SK-N-SH (cell line): Measurements from ENCODE around the gene TTC7B. TPM values are rescaled to one million over a fixed set of nuclear protein-coding genes. Genes with fewer than 3 reads are reported as not detected.

Experiments used
- CTCF ChIA-PET: fragments of 300-600, 350-600 bp; formaldehyde crosslinking; extraction: SDS; loops from one replicate; lab custom pipeline; 2021; lab: Yijun Ruan, JAX
- POLR2A ChIA-PET: fragments of 350-600 bp; sonication (Branson Sonifier 250); formaldehyde crosslinking; extraction: SDS; loops from one replicate; lab custom pipeline; 2020; ENCODE audit warnings: antibody characterized with exemption, inconsistent platforms; lab: Yijun Ruan, JAX
- DNase-seq: peaks from one replicate; pipeline ENCODE4 v3.0.0; 2012
- H2AFZ ChIP-seq: fragments of 200-600 bp; sonication (generic); 2 replicates; pipeline ENCODE4 v1.8.1; 2016; ENCODE audit warnings: antibody characterized with exemption, mild to moderate bottlenecking, low read depth
- H3F3A ChIP-seq: fragments of 200-600 bp; sonication (generic); replicated peaks from 2 replicates; pipeline ENCODE3; 2016; ENCODE audit warnings: antibody characterized with exemption, mild to moderate bottlenecking; ENCODE audit not compliant: insufficient read depth
- H3K27ac ChIP-seq, 2 experiments: fragments of 200-500 bp in 1 of 2; fragments of 200-600 bp in 1 of 2; sonication (Bioruptor generic) in 1 of 2; sonication (generic), shearing (Covaris generic) in 1 of 2; 2 replicates each; pipeline versions ENCODE4 v1.5.1 to v1.6.1; 2014 to 2016; ENCODE audit warnings: low read depth in 2 of 2, inconsistent platforms in 1 of 2, low read length in 1 of 2, mild to moderate bottlenecking in 1 of 2, mixed read lengths in 1 of 2
- H3K27me3 ChIP-seq: fragments of 200-600 bp; sonication (generic), shearing (Covaris generic); 2 replicates; pipeline ENCODE4 v1.6.1; 2016; ENCODE audit warnings: mixed run types; ENCODE audit not compliant: insufficient read depth
- H3K36me3 ChIP-seq, 2 experiments: fragments of 200-500 bp in 1 of 2; fragments of 200-600 bp in 1 of 2; sonication (Bioruptor generic) in 1 of 2; sonication (generic) in 1 of 2; replicated peaks in 1 of 2; 2 replicates each; pipeline versions ENCODE3 to v1.5.1; 2014 to 2016; ENCODE audit warnings: low read length in 1 of 2, mild to moderate bottlenecking in 1 of 2; ENCODE audit not compliant: insufficient read depth in 2 of 2, control insufficient read depth in 1 of 2
- H3K4me1 ChIP-seq, 2 experiments: fragments of 200-500 bp in 1 of 2; fragments of 200-600 bp in 1 of 2; sonication (Bioruptor generic) in 1 of 2; sonication (generic), shearing (Covaris generic) in 1 of 2; 2 replicates each; pipeline versions ENCODE4 v1.5.1 to v1.6.1; 2014 to 2016; ENCODE audit warnings: low read depth in 1 of 2, low read length in 1 of 2, mixed run types in 1 of 2; ENCODE audit not compliant: insufficient read depth in 2 of 2, control insufficient read depth in 1 of 2
- H3K4me2 ChIP-seq: fragments of 200-600 bp; sonication (generic), shearing (Covaris generic); 2 replicates; pipeline ENCODE4 v1.6.1; 2017; ENCODE audit warnings: mixed run types
- H3K4me3 ChIP-seq, 2 experiments: fragments of 200-500 bp in 1 of 2; fragments of 200-600 bp in 1 of 2; sonication (Bioruptor generic) in 1 of 2; sonication (generic), shearing (Covaris generic) in 1 of 2; 2 replicates each; pipeline versions ENCODE4 v1.5.1 to v1.8.1; 2014 to 2016; ENCODE audit warnings: low read depth in 2 of 2, inconsistent platforms in 1 of 2, low read length in 1 of 2, mild to moderate bottlenecking in 1 of 2, mixed read lengths in 1 of 2, moderate library complexity in 1 of 2
- H3K79me2 ChIP-seq: fragments of 200-600 bp; sonication (generic); 2 replicates; pipeline ENCODE4 v1.8.1; 2017; ENCODE audit warnings: mild to moderate bottlenecking; ENCODE audit not compliant: insufficient read depth
- H3K9ac ChIP-seq: fragments of 200-600 bp; sonication (generic); 2 replicates; pipeline ENCODE4 v1.6.1; 2017; ENCODE audit warnings: mixed run types
- H3K9me2 ChIP-seq: fragments of 200-600 bp; sonication (generic); 2 replicates; pipeline ENCODE4 v1.6.1; 2017; ENCODE audit warnings: mixed run types
- H3K9me3 ChIP-seq: fragments of 200-600 bp; sonication (generic); 2 replicates; pipeline ENCODE4 v1.6.1; 2017; ENCODE audit warnings: mixed run types, mild to moderate bottlenecking, moderate library complexity
- H4K20me1 ChIP-seq: fragments of 200-600 bp; sonication (generic); 2 replicates; pipeline ENCODE4 v1.6.1; 2017; ENCODE audit warnings: mild to moderate bottlenecking, mixed run types; ENCODE audit not compliant: insufficient read depth
- ELF1 ChIP-seq: IDR thresholded peaks from 2 replicates; pipeline ENCODE4 v1.4.0; 2012
- EZH2phosphoT487 ChIP-seq: fragments of 200-600 bp; sonication (generic); IDR thresholded peaks from 2 replicates; pipeline ENCODE4 v1.6.1; 2017; ENCODE audit warnings: low read depth, mixed run types, mild to moderate bottlenecking, antibody characterized with exemption, moderate library complexity, borderline replicate concordance
- FOSL2 ChIP-seq: IDR thresholded peaks from 2 replicates; pipeline ENCODE4 v1.4.0; 2012; ENCODE audit warnings: low read depth, mild to moderate bottlenecking, moderate library complexity, borderline replicate concordance
- FOXM1 ChIP-seq: IDR thresholded peaks from 2 replicates; pipeline ENCODE4 v1.4.0; 2012; ENCODE audit warnings: low read depth, mild to moderate bottlenecking
- GABPA ChIP-seq: IDR thresholded peaks from 2 replicates; pipeline ENCODE4 v1.4.0; 2012; ENCODE audit warnings: low read depth, mild to moderate bottlenecking
- NFIC ChIP-seq: IDR thresholded peaks from 2 replicates; pipeline ENCODE4 v1.4.0; 2012; ENCODE audit warnings: borderline replicate concordance
- PBX3 ChIP-seq: IDR thresholded peaks from 2 replicates; pipeline ENCODE4; 2012
- RAD21 ChIP-seq: IDR thresholded peaks from 2 replicates; pipeline ENCODE4 v1.6.1; 2012; ENCODE audit warnings: mild to moderate bottlenecking, low read length
- REST ChIP-seq: IDR thresholded peaks from 2 replicates; pipeline ENCODE4 v1.6.1; 2012; ENCODE audit warnings: mild to moderate bottlenecking, low read depth, low read length, moderate library complexity
- RFX5 ChIP-seq: IDR thresholded peaks from 2 replicates; pipeline ENCODE4 v1.6.1; 2012; ENCODE audit warnings: mild to moderate bottlenecking, improper control_type of control experiment, low read length
- RXRA ChIP-seq: IDR thresholded peaks from 2 replicates; pipeline ENCODE4 v1.4.0; 2012; ENCODE audit warnings: low read depth, mild to moderate bottlenecking, borderline replicate concordance
- TAF1 ChIP-seq: IDR thresholded peaks from 2 replicates; pipeline ENCODE4 v1.6.1; 2012; ENCODE audit warnings: low read depth, mild to moderate bottlenecking, low read length, moderate library complexity, borderline replicate concordance
- TCF12 ChIP-seq: IDR thresholded peaks from 2 replicates; pipeline ENCODE4 v1.4.0; 2012
- TEAD4 ChIP-seq: IDR thresholded peaks from 2 replicates; pipeline ENCODE4 v1.4.0; 2012; ENCODE audit warnings: mild to moderate bottlenecking, borderline replicate concordance; ENCODE audit not compliant: insufficient read depth
- USF2 ChIP-seq: fragments of 150-350 bp; IDR thresholded peaks from 2 replicates; pipeline ENCODE4 v1.6.1; 2017; ENCODE audit warnings: antibody characterized with exemption, low read length, low read depth, borderline replicate concordance
- YY1 ChIP-seq: IDR thresholded peaks from 2 replicates; pipeline ENCODE4 v1.4.0; 2012; ENCODE audit warnings: low read depth, mild to moderate bottlenecking
- WGBS: methylation state at CpG from one replicate; pipeline ENCODE4 v1.1.6; 2017; ENCODE audit warnings: low lambda C conversion rate; 5-methylcytosine and 5-hydroxymethylcytosine counted together
- polyA plus RNA-seq, 3 experiments: library from polyadenylated mRNA; depleted of rRNA; stranded (reverse); fragments of >200 nt; gene quantifications; 2 replicates each; pipeline ENCODE4 v1.2.3, GENCODE V29; 2012

Gene TTC7B
- polyA plus RNA-seq, 1 of the 3 experiments (the other 2 are of a cell fraction) = 43.1 TPM

GRCh38 chr14:90692061-90692460 is 124.2 kb downstream of the TTC7B start:
- peaks cover 3% of the 10 kb centered on the region for H3F3A ChIP-seq

More at GRCh38 chr14:90692061-90692460, 124.2 kb downstream of the TTC7B start:
- Histone ChIP-seq H3K36me3 (peaks cover 0 to 1% of the 10 kb centered on the region in 2 experiments), H2AFZ (no peak overlapping the region), H4K20me1 (no peaks in the 10 kb centered on the region), H3K4me3 (no peak overlapping the region), H3K4me1 (peaks cover 4 to 7% of the 10 kb centered on the region in 2 experiments; a peak in 2 of 4 replicates), H3K9ac (no peak overlapping the region), H3K27ac (no peak overlapping the region), H3K9me3 (no peaks in the 10 kb centered on the region), H3K9me2 (no peaks in the 10 kb centered on the region), H3K27me3 (no peaks in the 10 kb centered on the region), H3K4me2 (no peak overlapping the region), H3K79me2 (no peaks in the 10 kb centered on the region)
- ChIA-PET POLR2A (no interaction called here), CTCF (interaction anchor here (1.0 to 2.2 kb wide), 3 partner anchors 10 to 390 kb away, joined by 3 to 6 read pairs (median 4); no protein-coding TSS in a partner anchor)
- TF ChIP-seq REST (no peak), YY1 (no peak), NFIC (no peak), ELF1 (no peak), PBX3 (no peak), TAF1 (no peak), FOXM1 (no peak), FOSL2 (no peak), RFX5 (no peak), USF2 (no peak), RXRA (no peak), TEAD4 (no peak), RAD21 (no peak), TCF12 (no peak), GABPA (no peak), EZH2phosphoT487 (no peak)
- 90% methylated on average over 2 of the region's 2 CpGs for WGBS
- DNase-seq = no peak
